H1 (cell line): Measurements from ENCODE around the gene TCAP. TPM values are rescaled to one million over a fixed set of nuclear protein-coding genes. Genes with fewer than 3 reads are reported as not detected.

ENCODE experiments used
- CTCF ChIA-PET: fragments of 300-600 bp; sonication (Branson Sonifier 250); formaldehyde crosslinking; loops from one replicate; lab custom pipeline; 2021; ENCODE audit not compliant: partially characterized antibody; lab: Charles Lee
- POLR2A ChIA-PET: fragments of 300-600 bp; sonication (Branson Sonifier 250); formaldehyde crosslinking; loops from one replicate; lab custom pipeline; 2021; ENCODE audit warnings: inconsistent platforms; ENCODE audit not compliant: partially characterized antibody; lab: Charles Lee
- DNase-seq, 2 experiments: peaks; one replicate each; pipeline versions ENCODE4 v3.0.0 to v3.0.0-alpha.2; 2010 to 2022; ENCODE audit warnings: low spot score in 2 of 2, low read depth in 1 of 2, mixed read lengths in 1 of 2
- FAIRE-seq: peaks from 2 replicates; lab custom pipeline; 2011; peaks lifted over from hg19 to GRCh38; lab: Jason Lieb, UNC
- H2AFZ ChIP-seq: 2 replicates; pipeline ENCODE4 v1.8.1; 2012; ENCODE audit warnings: low read length, inconsistent platforms
- H2AK5ac ChIP-seq: 2 replicates; pipeline ENCODE4 v1.6.1; 2013; ENCODE audit warnings: low read depth, low read length
- H2BK120ac ChIP-seq: replicated peaks from 2 replicates; pipeline ENCODE3; 2013; ENCODE audit warnings: low read depth, low read length, inconsistent platforms
- H2BK12ac ChIP-seq: 2 replicates; pipeline ENCODE4 v1.6.1; 2013; ENCODE audit warnings: low read depth, low read length
- H2BK15ac ChIP-seq: 2 replicates; pipeline ENCODE4 v1.6.1; 2013; ENCODE audit warnings: low read length
- H2BK20ac ChIP-seq: 2 replicates; pipeline ENCODE4 v1.6.1; 2013; ENCODE audit warnings: low read length
- H2BK5ac ChIP-seq: 2 replicates; pipeline ENCODE4 v1.6.1; 2013; ENCODE audit warnings: low read depth, low read length
- H3K14ac ChIP-seq: 2 replicates; pipeline ENCODE4 v1.6.1; 2013; ENCODE audit warnings: inconsistent platforms; ENCODE audit not compliant: insufficient read length
- H3K18ac ChIP-seq: 2 replicates; pipeline ENCODE4 v1.6.1; 2013; ENCODE audit warnings: low read length; ENCODE audit errors: extremely low read depth
- H3K23ac ChIP-seq: 2 replicates; pipeline ENCODE4 v1.6.1; 2013; ENCODE audit warnings: inconsistent platforms; ENCODE audit not compliant: insufficient read length
- H3K23me2 ChIP-seq: 2 replicates; pipeline ENCODE4 v1.6.1; 2013; ENCODE audit warnings: low read depth, low read length
- H3K27ac ChIP-seq: 2 replicates; pipeline ENCODE4 v1.6.1; 2011; ENCODE audit warnings: low read depth, low read length, inconsistent platforms
- H3K27me3 ChIP-seq, 4 experiments: replicated peaks in 1 of 4; 1 replicate in 1 of 4; 2 replicates in 3 of 4; pipeline versions ENCODE4 v1.6.1 to v1.8.1; 2011 to 2013; ENCODE audit warnings: low read length in 3 of 4, mild to moderate bottlenecking in 3 of 4, inconsistent platforms in 2 of 4, mixed read lengths in 2 of 4, moderate library complexity in 1 of 4; ENCODE audit not compliant: control insufficient read depth in 3 of 4, insufficient read depth in 3 of 4; ENCODE audit errors: extremely low read depth in 1 of 4
- H3K36me3 ChIP-seq, 4 experiments: 2 replicates each; pipeline versions ENCODE4 v1.6.1 to v1.8.1; 2011 to 2013; ENCODE audit warnings: mild to moderate bottlenecking in 4 of 4, low read length in 3 of 4, moderate library complexity in 2 of 4, control low read depth in 1 of 4, inconsistent platforms in 1 of 4; ENCODE audit not compliant: insufficient read depth in 4 of 4, control insufficient read depth in 2 of 4
- H3K4ac ChIP-seq: replicated peaks from 2 replicates; pipeline ENCODE3; 2013; ENCODE audit warnings: low read length, low read depth, mixed read lengths, inconsistent platforms; ENCODE audit not compliant: insufficient read length
- H3K4me1 ChIP-seq, 4 experiments: replicated peaks in 1 of 4; 1 replicate in 1 of 4; 2 replicates in 3 of 4; pipeline versions ENCODE4 v1.6.1 to v1.8.1; 2011 to 2013; ENCODE audit warnings: low read length in 3 of 4, inconsistent platforms in 2 of 4, mixed read lengths in 1 of 4; ENCODE audit not compliant: insufficient read depth in 4 of 4, control insufficient read depth in 3 of 4
- H3K4me2 ChIP-seq, 2 experiments: 2 replicates each; pipeline versions ENCODE4 v1.6.1 to v1.8.1; 2011 to 2013; ENCODE audit warnings: low read depth in 2 of 2, low read length in 2 of 2, control low read depth in 1 of 2, inconsistent platforms in 1 of 2, mild to moderate bottlenecking in 1 of 2; ENCODE audit not compliant: insufficient read depth in 1 of 2
- H3K4me3 ChIP-seq, 4 experiments: fragments of 200-600, 300-600 bp in 1 of 4; sonication (generic), shearing (Covaris generic), sonication (Bioruptor Twin) in 1 of 4; 2 replicates each; pipeline versions ENCODE4 v1.5.1 to v1.8.1; 2011 to 2016; ENCODE audit warnings: low read length in 4 of 4, low read depth in 3 of 4, control low read depth in 2 of 4, inconsistent platforms in 2 of 4, mild to moderate bottlenecking in 2 of 4, mixed read lengths in 1 of 4, moderate library complexity in 1 of 4; ENCODE audit not compliant: insufficient read depth in 2 of 4; ENCODE audit errors: extremely low read depth in 1 of 4
- H3K56ac ChIP-seq: replicated peaks from 2 replicates; pipeline ENCODE3; 2013; ENCODE audit warnings: low read depth, mild to moderate bottlenecking, mixed read lengths, low read length, inconsistent platforms; ENCODE audit not compliant: insufficient read length
- H3K79me1 ChIP-seq: 2 replicates; pipeline ENCODE4 v1.6.1; 2013; ENCODE audit warnings: low read depth, low read length, control low read depth
- H3K79me2 ChIP-seq, 2 experiments: 2 replicates each; pipeline versions ENCODE4 v1.6.1 to v1.8.1; 2012 to 2013; ENCODE audit warnings: low read length in 2 of 2, mild to moderate bottlenecking in 2 of 2, inconsistent platforms in 1 of 2; ENCODE audit not compliant: insufficient read depth in 2 of 2, control insufficient read depth in 1 of 2
- H3K9ac ChIP-seq, 4 experiments: replicated peaks in 1 of 4; 1 replicate in 1 of 4; 2 replicates in 3 of 4; pipeline versions ENCODE4 v1.6.1 to v1.8.1; 2011 to 2013; ENCODE audit warnings: low read depth in 3 of 4, low read length in 3 of 4, control low read depth in 2 of 4, mild to moderate bottlenecking in 2 of 4, moderate library complexity in 2 of 4, inconsistent platforms in 1 of 4; ENCODE audit errors: extremely low read depth in 1 of 4
- H3K9me3 ChIP-seq, 2 experiments: 2 replicates each; pipeline versions ENCODE4 v1.6.1 to v1.8.1; 2012 to 2013; ENCODE audit warnings: mild to moderate bottlenecking in 2 of 2, moderate library complexity in 2 of 2, control low read depth in 1 of 2, inconsistent platforms in 1 of 2, low read depth in 1 of 2, low read length in 1 of 2, mixed read lengths in 1 of 2; ENCODE audit not compliant: insufficient read depth in 2 of 2
- H4K20me1 ChIP-seq, 2 experiments: replicated peaks in 1 of 2; 2 replicates each; pipeline versions ENCODE3 to v1.8.1; 2011 to 2013; ENCODE audit warnings: inconsistent platforms in 2 of 2, low read length in 2 of 2, mild to moderate bottlenecking in 1 of 2; ENCODE audit not compliant: insufficient read depth in 2 of 2, control insufficient read depth in 1 of 2
- H4K5ac ChIP-seq: 2 replicates; pipeline ENCODE4 v1.6.1; 2013; ENCODE audit warnings: low read length, low read depth, mixed read lengths, inconsistent platforms; ENCODE audit not compliant: insufficient read length
- H4K8ac ChIP-seq: 2 replicates; pipeline ENCODE4 v1.8.0; 2013; ENCODE audit warnings: mild to moderate bottlenecking, moderate library complexity, low read length, inconsistent platforms; ENCODE audit not compliant: insufficient read depth; ENCODE audit errors: extremely low read depth
- H4K91ac ChIP-seq: replicated peaks from 2 replicates; pipeline ENCODE3; 2013; ENCODE audit warnings: low read length, mixed read lengths, inconsistent platforms; ENCODE audit not compliant: insufficient read length
- CBX5 ChIP-seq: fragments of 300-800, 300-1000 bp; sonication (generic); IDR thresholded peaks from 2 replicates; pipeline ENCODE4 v1.7.1; 2016; ENCODE audit warnings: antibody characterized with exemption, low read length, low read depth
- CBX8 ChIP-seq: fragments of 300-800, 300-1000 bp; sonication (generic); IDR thresholded peaks from 2 replicates; pipeline ENCODE4 v1.7.1; 2016; ENCODE audit warnings: low read depth, low read length, borderline replicate concordance
- EGR1 ChIP-seq: IDR thresholded peaks from 2 replicates; pipeline ENCODE4 v1.6.1; 2011; ENCODE audit warnings: low read depth, low read length, borderline replicate concordance
- HDAC2 ChIP-seq, 2 experiments: fragments of 300-600 bp in 1 of 2; sonication (generic) in 1 of 2; IDR thresholded peaks; 2 replicates each; pipeline ENCODE4 v1.6.1; 2011 to 2012; ENCODE audit warnings: low read depth in 2 of 2, low read length in 2 of 2, mild to moderate bottlenecking in 2 of 2, moderate library complexity in 2 of 2, borderline replicate concordance in 1 of 2, inconsistent platforms in 1 of 2
- NRF1 ChIP-seq: IDR thresholded peaks from 2 replicates; pipeline ENCODE4 v1.6.1; 2011; ENCODE audit warnings: mild to moderate bottlenecking, low read depth, low read length, improper control_type of control experiment
- WGBS, 2 experiments: shearing (Covaris generic) in 1 of 2; methylation state at CpG; one replicate each; pipeline versions ENCODE4 v1.1.6 to v1.1.7; 2013 to 2015; ENCODE audit warnings: low lambda C conversion rate in 2 of 2, mixed read lengths in 2 of 2, inconsistent platforms in 1 of 2, low coverage in 1 of 2, missing lambda C conversion rate in 1 of 2; ENCODE audit not compliant: insufficient replicate concordance in 2 of 2, insufficient coverage in 1 of 2, insufficient read length in 1 of 2; ENCODE audit errors: extremely low coverage in 1 of 2, missing lambda C conversion rate in 1 of 2; 5-methylcytosine and 5-hydroxymethylcytosine counted together
- polyA plus RNA-seq, 7 experiments: library from polyadenylated mRNA; depleted of rRNA in 3 of 7; stranded (reverse) in 5 of 7; unstranded in 2 of 7; fragments of >200 nt in 5 of 7; fragments of 200-250 nt in 2 of 7; gene quantifications; 1 replicate in 5 of 7; 2 replicates in 1 of 7; 4 replicates in 1 of 7; pipeline versions ENCODE4 v1.2.1 to v1.2.3, GENCODE V29; 2011 to 2013; ENCODE audit warnings: missing spikeins in 2 of 7, mixed read lengths in 2 of 7
- total RNA-seq: library from RNA; stranded (reverse); fragmentation: NEBNext Ultra II Directional; extraction: Animal tissue kit (Norgen Biotek cat#: 25700); gene quantifications from 2 replicates; pipeline ENCODE4 v1.2.1, GENCODE V29; 2021

Gene TCAP
- total and polyA plus RNA-seq, 2 of the 8 experiments (the other 6 are each of a cell fraction or from before 2014, with no cell fraction given), result 0.82 to 1.4 TPM

GRCh38 chr17:39679521-39680192, 14.5 kb downstream of the TCAP start:
- Histone ChIP-seq H3K36me3 (peaks cover 0 to 3% (median 1%) of the 10 kb centered on the region in 4 experiments; a peak in 4 of 8 replicates), H3K4me1 (peaks cover 0 to 8% (median 5%) of the 10 kb centered on the region in 4 experiments; a peak in 5 of 7 replicates), H3K27ac (no peak overlapping the region), H3K9ac (no peak overlapping the region), H3K9me3 (no peaks in the 10 kb centered on the region), H2BK120ac (no peak overlapping the region), H4K20me1 (no peaks in the 10 kb centered on the region), H3K4me2 (no peak overlapping the region), H2BK5ac (no peak overlapping the region), H3K56ac (no peak overlapping the region), H4K91ac (no peak overlapping the region), H3K79me2 (no peaks in the 10 kb centered on the region), H3K18ac (no peak overlapping the region; the same call in 1 of the 2 replicates), H2AFZ (no peak overlapping the region), H3K23ac (no peak overlapping the region), H2BK15ac (no peak overlapping the region), H3K27me3 (no peaks in the 10 kb centered on the region), H3K14ac (no peak overlapping the region), H3K4ac (no peak overlapping the region), H4K5ac (no peak overlapping the region), H2BK12ac (peak overlapping the region; percentile 68; the same call in 1 of the 2 replicates), H3K23me2 (no peaks in the 10 kb centered on the region), H2BK20ac (no peak overlapping the region), H2AK5ac (0 out of 2 replicates have a peak overlapping the region, but pooled peaks have one; percentile 24), H3K4me3 (no peak overlapping the region), H3K79me1 (no peaks in the 10 kb centered on the region), H4K8ac (no peak overlapping the region)
- CTCF ChIA-PET, result interaction anchor here (0.6 to 52.4 kb wide), 18 partner anchors 10 to 308 kb away, joined by 3 to 1885 read pairs (median 3); partner anchors contain the start of genes ERBB2, PNMT, PPP1R1B and STARD3
- no peak for DNase-seq
- FAIRE-seq, result no peak
- POLR2A ChIA-PET, result interaction anchor here (0.5 to 38.1 kb wide), 5 partner anchors 4 to 335 kb away, joined by 3 to 708 read pairs (median 3); partner anchors contain the start of genes ERBB2, PGAP3, PNMT and TCAP
- WGBS, 2 experiments, result 92% methylated on average over 12 of the region's 12 CpGs; no CpG with 5 or more reads in 1 of the 2 experiments
- TF ChIP-seq CBX8 (no peak), NRF1 (no peak), CBX5 (no peak), HDAC2 (IDR thresholded peaks at IDR 0.05; ENCODE audit: borderline replicate concordance in 1 of 2, low read depth in 2 of 2, low read length in 2 of 2) (no peak), EGR1 (no peak)
